Transverse colon (tissue), 4 donors: ENCODE data around the gene PTPN3. TPM values are rescaled to one million over a fixed set of nuclear protein-coding genes. Genes with fewer than 3 reads are reported as not detected.

Experiments used
- DNase-seq: peaks from one replicate; pipeline ENCODE4 v3.0.0-alpha.2; 2019
- H3K27ac ChIP-seq, 4 donors: fragments of 200-600 bp; sonication (generic); 2 replicates each; pipeline ENCODE4 v1.5.1; 2016 to 2018; ENCODE audit warnings: inconsistent platforms in 4 of 4
- H3K27me3 ChIP-seq: fragments of 200-600 bp; sonication (generic); 2 replicates; pipeline ENCODE4 v1.5.1; 2017; ENCODE audit warnings: inconsistent platforms
- H3K36me3 ChIP-seq, 4 donors: fragments of 200-600 bp; sonication (generic); 2 replicates each; pipeline ENCODE4 v1.5.1; 2017 to 2019; ENCODE audit warnings: inconsistent platforms in 4 of 4
- H3K4me1 ChIP-seq, 4 donors: fragments of 200-600 bp; sonication (generic); 2 replicates each; pipeline ENCODE4 v1.5.1; 2017 to 2020; ENCODE audit warnings: inconsistent platforms in 4 of 4
- H3K4me3 ChIP-seq, 4 donors: fragments of 200-600 bp; sonication (generic); 1 replicate in 1 of 4; 2 replicates in 3 of 4; pipeline versions ENCODE4 v1.5.1 to v1.6.1; 2017 to 2019; ENCODE audit warnings: inconsistent platforms in 4 of 4
- H3K9me3 ChIP-seq, 2 donors: fragments of 200-600 bp; sonication (generic); 2 replicates each; pipeline ENCODE4 v1.5.1; 2017 to 2019; ENCODE audit warnings: inconsistent platforms in 2 of 2
- CTCF ChIP-seq, 5 experiments: fragments of 200-600 bp in 3 of 5; fragments of 450-650 bp in 2 of 5; sonication (generic) in 3 of 5; IDR thresholded peaks; 1 replicate in 2 of 5; 2 replicates in 3 of 5; pipeline ENCODE4 v1.5.1; 2016 to 2017; ENCODE audit warnings: antibody characterized with exemption in 5 of 5, inconsistent platforms in 3 of 5, mild to moderate bottlenecking in 2 of 5, moderate library complexity in 1 of 5
- EP300 ChIP-seq: sonication (generic); formaldehyde crosslinking; IDR thresholded peaks from one replicate; pipeline ENCODE4 v1.6.1; 2017; ENCODE audit warnings: antibody characterized with exemption, low read depth
- POLR2A ChIP-seq: fragments of 450-650 bp; IDR thresholded peaks from one replicate; pipeline ENCODE4 v1.6.1; 2016; ENCODE audit warnings: antibody characterized with exemption, mild to moderate bottlenecking, moderate library complexity
- POLR2AphosphoS5 ChIP-seq, 3 donors: sonication (generic); formaldehyde crosslinking; IDR thresholded peaks; one replicate each; pipeline ENCODE4 v1.6.1; 2016; ENCODE audit warnings: antibody characterized with exemption in 3 of 3
- WGBS, 2 donors: methylation state at CpG; one replicate each; pipeline ENCODE4 v1.1.5; 2018; ENCODE audit warnings: low coverage in 1 of 2; 5-methylcytosine and 5-hydroxymethylcytosine counted together
- in situ Hi-C, 4 donors: fragments of 200-750 bp; cut with MboI; loops; one replicate each; pipeline versions ENCODE4 v1.15.0 to v1.15.1; 2017; ENCODE audit warnings: low sequenced_read_pairs in 3 of 4, low pct_ligation_motif_present in 1 of 4, low pct_unique_long_range_greater_than_20kb in 1 of 4
- intact Hi-C: fragments of 100-400 bp; cut with DNase I; formaldehyde crosslinking; loops from one replicate; pipeline ENCODE4 v1.15.1; 2023; ENCODE audit warnings: low total_unique reads
- total RNA-seq, 4 donors: library from RNA; depleted of rRNA; stranded (reverse); fragments of >200 nt; gene quantifications; one replicate each; pipeline ENCODE4 v1.1.0, GENCODE V29; 2016

The PTPN3 gene
- total RNA-seq, 4 donors from 2014 or later = 12.7 to 27.0 (median 18.1) TPM

GRCh38 chr9:109522106-109522505 lies 24.0 kb upstream of the PTPN3 start:
- intact Hi-C loops = no loop called here

GRCh38 chr9:109520475-109521132 lies 22.5 kb upstream of the PTPN3 start:
- Histone ChIP-seq H3K36me3 (no peaks in the 10 kb centered on the region), H3K9me3 (no peaks in the 10 kb centered on the region), H3K4me1 (peaks cover 0 to 3% (median 0%) of the 10 kb centered on the region in 4 donors), H3K27ac (no peak overlapping the region), H3K4me3 (no peak overlapping the region), H3K27me3 (no peaks in the 10 kb centered on the region)
- in situ Hi-C loops = loop anchor here in 1 of 4 donors (10.0 kb wide), 1 partner anchor 76 kb away; no protein-coding TSS in a partner anchor
- intact Hi-C loops = loop anchor here (2.0 kb wide), 1 partner anchor 80 kb away; no protein-coding TSS in a partner anchor
- no peak for TF ChIP-seq POLR2A
- TF ChIP-seq CTCF (IDR thresholded peaks at IDR 0.05) = peak; percentile 73 to 89 (median 80)
- TF ChIP-seq EP300 = no peak
- DNase-seq = peak; percentile 71
- WGBS, 2 donors = 0 to 15% methylated on average over 1 to 11 of the region's 11 CpGs

More at GRCh38 chr9:109522106-109522505, 24.0 kb upstream of the PTPN3 start:
- no peaks in the 10 kb centered on the region for H3K27me3 ChIP-seq
- in situ Hi-C loops = loop anchor here in 1 of 4 donors (10.0 kb wide), 1 partner anchor 77 kb away; no protein-coding TSS in a partner anchor
- peaks cover 0 to 3% (median 0%) of the 10 kb centered on the region in 4 donors for H3K4me1 ChIP-seq
- H3K27ac ChIP-seq = no peak overlapping the region
- TF ChIP-seq EP300 (no peak), POLR2A (no peak), POLR2AphosphoS5 (IDR thresholded peaks at IDR 0.05) (no peak), CTCF (IDR thresholded peaks at IDR 0.05) (no peak)
- DNase-seq = no peak
- no peaks in the 10 kb centered on the region for H3K36me3 ChIP-seq
- 81% methylated on average over 6 of the region's 6 CpGs; no CpG with 5 or more reads in 1 of the 2 donors for WGBS, 2 donors
- no peak overlapping the region for H3K4me3 ChIP-seq
- H3K9me3 ChIP-seq = no peaks in the 10 kb centered on the region

- H3K4me3 ChIP-seq = no peak overlapping the region
- no peaks in the 10 kb centered on the region for H3K9me3 ChIP-seq
- H3K27me3 ChIP-seq = no peaks in the 10 kb centered on the region
- WGBS, 2 donors = 54 to 55% methylated on average over 4 to 5 of the region's 5 CpGs
- intact Hi-C loops = no loop called here
- H3K4me1 ChIP-seq = peaks cover 0 to 3% (median 0%) of the 10 kb centered on the region in 4 donors
- no peak for DNase-seq
- no peaks in the 10 kb centered on the region for H3K36me3 ChIP-seq
- TF ChIP-seq CTCF (IDR thresholded peaks at IDR 0.05) = no peak
- no peak for TF ChIP-seq POLR2A
- no peak for TF ChIP-seq POLR2AphosphoS5 (IDR thresholded peaks at IDR 0.05)
- TF ChIP-seq EP300 = no peak
- in situ Hi-C loops = no loop called here
- H3K27ac ChIP-seq = no peak overlapping the region
Measured at GRCh38 chr9:109519366-109519765, 21.3 kb upstream of the PTPN3 start.

- intact Hi-C loops = no loop called here
- H3K36me3 ChIP-seq = no peaks in the 10 kb centered on the region
- no peaks in the 10 kb centered on the region for H3K27me3 ChIP-seq
- no peak overlapping the region for H3K4me3 ChIP-seq
- H3K27ac ChIP-seq = no peak overlapping the region
- no peaks in the 10 kb centered on the region for H3K9me3 ChIP-seq
- no peak for TF ChIP-seq POLR2A
- no peak for TF ChIP-seq CTCF (IDR thresholded peaks at IDR 0.05)
- TF ChIP-seq POLR2AphosphoS5 (IDR thresholded peaks at IDR 0.05) = no peak
- TF ChIP-seq EP300 = no peak
- peaks cover 0 to 3% (median 0%) of the 10 kb centered on the region in 4 donors for H3K4me1 ChIP-seq
- DNase-seq = no peak
- 85 to 86% methylated on average over 4 of the region's 4 CpGs for WGBS, 2 donors
- in situ Hi-C loops = no loop called here
Measured at GRCh38 chr9:109518621-109519335, 20.7 kb upstream of the PTPN3 start.
